ENCODE measurements around the gene MIA2.
"Not testable (repeated sequence)": the region's sequence is repeated elsewhere in the genome, so short reads cannot be mapped to it uniquely, and the experiment has no call there.

MIA2 gene

DNA sequence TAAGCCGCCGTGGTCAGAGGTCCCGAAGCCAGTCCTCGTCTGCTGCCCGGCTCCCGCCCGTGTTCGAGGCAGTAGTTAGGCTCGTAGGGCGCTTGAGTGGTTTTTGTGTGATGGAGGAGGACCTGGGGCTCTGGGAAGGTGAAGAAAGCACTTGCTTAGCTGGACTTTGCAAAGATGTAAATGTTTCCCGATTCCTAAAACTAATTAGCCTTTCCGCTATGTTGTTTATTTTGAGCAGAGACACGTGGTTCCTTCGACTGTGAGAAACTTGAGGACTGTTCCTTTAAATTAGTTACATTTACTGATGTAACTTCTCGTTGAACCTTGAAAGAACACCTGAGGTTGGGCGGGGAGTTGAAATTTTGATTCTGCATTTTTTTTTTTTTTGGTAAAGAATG, 33.9 kb downstream of the MIA2 start:
- peak; percentile 33 for DNase-seq (ENCODE audit: low spot score)

DNA sequence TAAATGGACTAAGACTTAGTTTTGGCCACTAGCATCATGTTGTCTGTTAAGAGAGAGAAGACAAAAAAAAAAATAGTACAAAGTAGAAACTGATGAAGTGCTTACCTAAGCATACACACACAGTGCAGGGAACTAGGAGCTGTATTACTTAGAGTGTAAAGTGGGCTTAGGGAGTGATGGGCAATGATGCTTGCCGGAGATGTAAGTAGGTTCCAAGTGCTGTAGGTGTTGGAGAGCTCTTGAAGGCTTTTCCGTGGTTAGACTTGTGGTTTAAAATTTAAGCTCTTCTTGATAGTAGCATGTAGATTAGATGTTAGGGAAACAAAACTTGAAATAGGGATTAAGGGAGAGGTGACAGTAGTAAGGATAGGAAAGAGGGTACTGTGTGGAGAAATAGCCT, 34.7 kb downstream of the MIA2 start:
- DNase-seq (ENCODE audit: low spot score), result no peak

DNA sequence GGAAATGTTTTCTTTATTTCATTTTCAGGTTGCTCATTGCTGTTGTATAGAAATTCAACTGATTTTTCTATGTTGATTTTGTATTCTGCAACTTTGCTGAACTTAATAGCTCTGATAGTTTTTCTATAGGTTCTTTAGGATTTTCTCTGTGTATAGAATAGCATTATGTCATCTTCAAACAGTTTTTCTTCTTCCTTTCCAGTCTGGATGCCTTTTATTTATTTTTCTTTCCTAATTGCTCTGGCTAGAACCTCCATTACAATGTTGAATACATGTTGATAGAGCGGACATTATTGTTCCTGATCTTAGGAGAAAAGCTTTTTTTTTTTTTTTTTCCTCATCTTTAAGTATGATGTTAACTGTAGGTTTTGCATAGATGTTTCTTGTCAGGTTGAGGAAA, 39.2 kb downstream of the MIA2 start:
- DNase-seq (ENCODE audit: low spot score), result no peak

DNA sequence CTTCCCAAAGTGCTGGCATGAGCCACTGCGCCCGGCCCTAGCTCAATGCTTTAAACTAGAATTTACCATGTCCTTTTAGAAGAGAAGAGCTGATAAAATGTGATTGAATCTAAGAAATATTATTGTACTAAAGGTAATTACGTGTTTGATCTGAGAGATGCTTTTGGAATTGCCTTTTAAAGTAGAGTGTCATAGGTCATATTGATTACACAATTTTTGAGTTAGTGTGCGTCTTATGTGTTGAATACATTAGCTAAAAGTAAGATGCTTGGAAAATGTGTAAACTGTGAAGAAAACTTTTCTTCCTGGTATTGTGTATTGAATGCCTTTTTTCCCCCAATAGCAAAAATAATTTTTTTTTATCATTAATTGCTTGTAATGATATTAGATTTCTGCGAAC, 41.7 kb downstream of the MIA2 start:
- DNase-seq (ENCODE audit: low spot score), result no peak

DNA sequence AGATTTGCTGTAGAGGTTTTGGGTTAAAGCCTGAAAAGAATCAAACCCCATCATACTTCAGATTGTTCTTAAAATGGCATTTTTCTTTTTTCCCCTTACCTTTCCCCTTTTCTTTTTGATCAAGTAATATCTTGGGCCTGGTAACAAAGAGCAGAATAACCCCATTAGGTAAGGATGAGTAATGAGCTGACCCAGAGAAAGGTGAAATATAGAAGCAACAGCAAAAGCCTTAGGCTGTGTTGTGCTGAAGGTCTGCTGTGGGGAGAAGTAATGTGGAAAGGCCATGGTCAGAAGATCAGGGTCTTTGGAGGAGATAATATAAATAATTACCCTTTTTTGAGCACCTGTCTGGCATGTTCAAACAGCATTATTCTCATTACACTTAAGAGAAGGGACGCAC, 42.3 kb downstream of the MIA2 start:
- DNase-seq (ENCODE audit: low spot score), result no peak

DNA sequence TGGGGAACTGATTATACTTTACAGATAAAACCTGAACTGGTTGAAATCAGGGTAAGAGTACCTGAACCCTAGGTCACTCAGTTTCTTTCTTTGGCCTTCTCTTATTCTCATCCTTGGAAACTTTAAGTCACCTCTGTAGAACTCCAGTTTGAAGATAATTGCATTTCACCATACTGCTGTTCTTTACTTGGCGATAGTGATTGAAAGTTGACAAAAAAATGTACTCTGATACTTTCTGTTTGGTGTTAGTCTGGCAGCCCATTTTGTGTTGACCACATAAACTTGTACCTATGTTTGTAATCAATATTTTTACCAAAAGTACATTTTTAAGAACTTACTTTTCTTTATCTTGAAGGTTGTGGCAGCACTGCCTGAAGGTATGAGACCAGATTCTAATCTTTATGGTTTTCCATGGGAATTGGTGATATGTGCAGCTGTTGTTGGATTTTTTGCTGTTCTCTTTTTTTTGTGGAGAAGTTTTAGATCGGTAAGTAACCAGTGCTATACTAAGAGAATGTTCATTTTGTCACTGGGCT, 42.9 kb downstream of the MIA2 start:
- no peak for DNase-seq (ENCODE audit: low spot score)

DNA sequence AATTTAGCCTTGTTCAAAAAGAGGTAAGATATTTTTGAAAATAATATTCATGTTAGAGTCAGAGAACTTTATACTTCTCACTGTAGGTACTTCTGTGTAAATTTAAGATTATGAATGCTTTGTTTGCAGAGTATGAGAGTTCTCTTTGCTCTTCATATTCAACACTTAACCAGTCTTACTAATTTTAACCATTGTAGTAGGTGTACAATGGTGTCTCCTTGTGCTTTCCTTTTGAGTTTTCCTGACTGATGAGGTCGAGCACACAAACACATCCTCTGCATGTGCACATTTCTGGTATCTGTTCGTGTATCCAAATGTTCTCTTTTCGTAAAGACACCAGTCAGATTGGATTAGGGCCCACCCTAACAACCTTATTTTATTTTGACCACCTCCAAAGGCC, 45.8 kb downstream of the MIA2 start:
- DNase-seq (ENCODE audit: low spot score), result no peak

DNA sequence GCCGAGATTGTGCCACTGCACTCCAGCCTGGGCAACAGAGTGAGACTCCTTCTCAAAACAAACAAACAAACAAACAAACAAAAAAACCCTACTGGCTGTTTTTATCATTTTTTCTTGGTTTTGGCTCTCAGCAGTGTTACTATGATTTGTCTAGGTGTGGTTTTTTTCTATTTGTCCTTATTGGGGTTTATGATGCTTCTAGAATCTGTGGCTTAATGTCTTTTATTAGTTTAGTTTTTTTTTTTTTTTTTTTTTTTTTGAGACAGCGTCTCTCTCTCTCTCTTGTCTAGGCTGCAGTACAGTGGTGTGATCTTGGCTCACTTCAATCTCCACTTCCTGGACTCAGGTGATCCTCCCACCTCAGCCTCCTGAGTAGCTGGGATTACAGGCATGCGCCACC, 47.0 kb downstream of the MIA2 start:
- not testable (repeated sequence) for DNase-seq (ENCODE audit: low spot score)

DNA sequence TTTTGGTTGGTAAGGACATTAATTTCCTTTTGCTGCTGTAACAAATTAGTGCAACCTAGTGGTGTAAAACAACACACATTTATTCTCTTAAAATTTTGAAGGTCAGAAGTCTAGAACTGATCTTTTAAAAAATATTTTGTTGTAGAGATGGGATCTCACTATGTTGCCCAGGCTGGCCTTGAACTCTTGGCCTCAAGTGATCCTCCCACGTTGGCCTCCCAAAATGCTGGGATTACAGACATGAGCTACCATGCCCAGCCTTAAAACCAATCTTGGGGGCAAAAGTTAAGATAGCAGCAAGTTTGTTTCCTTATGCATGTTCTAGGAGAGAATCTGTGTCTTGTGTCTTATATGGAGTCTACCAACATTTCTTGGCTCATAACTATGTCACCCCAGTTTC, 55.8 kb downstream of the MIA2 start:
- no peak for DNase-seq (ENCODE audit: low spot score)

DNA sequence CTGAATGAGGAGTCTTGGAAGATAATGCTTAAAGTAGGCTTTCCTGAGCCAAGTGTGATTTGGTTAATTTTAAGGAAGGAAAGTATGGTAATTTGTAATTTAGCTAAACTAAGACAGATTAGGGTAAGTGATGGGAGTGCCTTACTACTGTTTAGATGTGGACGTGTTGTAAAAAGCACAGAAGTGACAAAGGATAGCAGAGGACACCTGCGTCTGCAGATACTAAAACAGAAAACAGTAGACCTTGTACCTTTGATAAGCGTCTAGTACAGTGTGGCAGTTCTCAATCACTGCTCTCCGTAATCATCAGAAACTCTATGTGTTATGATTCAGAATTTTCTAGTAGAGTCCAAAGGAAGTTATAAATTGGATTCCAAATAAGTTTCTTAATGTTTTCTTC, 58.0 kb downstream of the MIA2 start:
- DNase-seq (ENCODE audit: low spot score), result no peak

DNA sequence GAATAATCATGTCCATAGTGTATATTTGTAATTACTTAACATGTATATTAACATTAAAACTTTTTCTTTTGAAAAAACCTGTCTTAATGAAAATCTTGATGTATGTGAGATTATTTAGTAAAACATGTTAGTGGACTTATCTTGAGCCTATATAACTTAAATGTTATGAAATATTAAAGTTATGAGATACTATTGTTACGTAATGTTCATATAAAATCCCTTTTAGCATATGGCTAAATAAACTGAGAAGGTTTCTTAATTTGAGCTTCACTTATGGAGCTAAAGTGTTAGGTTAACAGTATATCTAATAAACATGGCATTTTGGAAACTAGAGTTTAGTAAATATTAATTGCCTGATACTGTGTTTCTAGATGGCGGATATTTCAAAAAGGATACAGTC, 59.9 kb downstream of the MIA2 start:
- DNase-seq (ENCODE audit: low spot score), result no peak

DNA sequence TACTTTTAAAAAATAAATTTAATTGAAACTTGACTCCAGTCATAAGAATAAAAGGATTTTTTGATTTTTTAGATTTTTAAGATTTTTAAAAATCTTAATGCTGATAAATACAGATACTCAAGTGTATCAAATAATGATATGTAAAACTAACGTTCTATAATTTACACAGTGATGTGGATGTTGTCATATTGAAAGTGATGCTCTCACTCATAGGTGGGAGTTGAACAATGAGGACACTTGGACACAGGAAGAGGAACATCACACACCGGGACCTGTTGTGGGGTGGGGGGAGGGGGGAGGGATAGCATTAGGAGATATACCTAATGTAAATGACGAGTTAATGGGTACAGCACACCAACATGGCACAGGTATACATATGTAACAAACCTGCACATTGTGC, 66.7 kb downstream of the MIA2 start:
- not testable (repeated sequence) for DNase-seq (ENCODE audit: low spot score)

DNA sequence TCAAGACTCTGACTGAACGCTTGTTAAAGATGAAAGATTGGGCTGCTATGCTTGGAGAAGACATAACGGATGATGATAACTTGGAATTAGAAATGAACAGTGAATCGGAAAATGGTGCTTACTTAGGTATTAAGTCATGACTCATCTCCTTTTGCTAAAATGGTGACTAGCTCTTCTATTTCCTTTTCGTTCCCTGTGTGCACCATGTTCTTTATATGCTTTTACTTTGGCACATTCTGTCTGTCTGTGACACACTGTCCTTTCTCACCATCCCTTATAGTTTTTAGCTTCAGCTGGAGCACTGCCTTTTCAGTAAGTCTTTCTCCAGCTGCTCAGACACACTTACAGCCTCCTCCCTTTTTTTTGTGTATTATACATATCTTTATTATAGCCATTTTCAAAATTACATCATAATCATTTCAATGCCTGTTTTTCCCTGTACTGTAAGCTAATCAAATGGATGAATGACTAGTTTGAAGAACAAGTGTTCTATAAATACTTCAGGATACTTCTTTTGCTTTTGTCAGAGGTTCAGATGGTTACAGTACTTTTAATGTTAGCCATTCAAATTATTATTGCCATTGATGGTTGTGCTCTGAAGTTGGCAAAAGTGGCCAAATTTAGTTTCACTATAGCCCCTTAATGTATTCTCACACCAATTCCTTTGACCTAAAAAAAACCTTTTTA, 68.6 kb downstream of the MIA2 start:
- DNase-seq (ENCODE audit: low spot score), result no peak

DNA sequence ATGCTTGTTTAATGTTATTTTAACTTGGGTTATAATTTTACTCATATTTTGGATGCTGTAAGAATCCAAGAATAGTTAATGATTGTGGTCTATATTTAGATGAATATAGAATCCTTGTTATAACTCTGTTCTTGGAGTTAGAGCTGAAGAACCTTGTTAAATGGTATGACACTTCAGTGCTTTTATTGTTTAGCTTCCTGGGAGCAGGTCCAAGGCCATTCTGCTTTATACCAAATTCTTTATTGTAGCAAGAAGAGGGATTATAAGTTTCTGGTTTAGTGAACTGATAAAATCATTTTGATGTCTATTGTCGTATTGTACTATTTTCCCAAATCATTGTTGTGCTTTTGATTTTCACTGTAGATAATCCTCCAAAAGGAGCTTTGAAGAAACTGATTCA, 69.4 kb downstream of the MIA2 start:
- DNase-seq (ENCODE audit: low spot score), result no peak

DNA sequence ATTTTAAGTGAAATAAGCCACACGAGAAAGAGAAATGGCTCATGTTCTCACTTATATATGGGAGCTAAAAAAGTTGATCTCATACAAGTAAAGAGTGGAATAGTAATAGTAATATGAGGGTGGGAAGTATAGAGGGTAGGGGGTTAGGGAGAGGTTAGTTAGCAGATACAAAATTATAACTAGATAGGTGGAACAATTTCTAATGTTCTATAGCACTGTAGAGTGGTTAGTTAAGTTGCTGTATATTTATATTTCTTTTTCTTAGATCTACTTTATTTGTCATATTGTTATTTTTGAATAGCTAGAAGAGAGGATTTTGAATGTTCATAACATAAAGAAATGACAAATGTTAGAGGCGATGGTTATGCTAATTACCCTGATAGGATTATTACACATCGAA, 74.1 kb downstream of the MIA2 start:
- DNase-seq (ENCODE audit: low spot score), result no peak

DNA sequence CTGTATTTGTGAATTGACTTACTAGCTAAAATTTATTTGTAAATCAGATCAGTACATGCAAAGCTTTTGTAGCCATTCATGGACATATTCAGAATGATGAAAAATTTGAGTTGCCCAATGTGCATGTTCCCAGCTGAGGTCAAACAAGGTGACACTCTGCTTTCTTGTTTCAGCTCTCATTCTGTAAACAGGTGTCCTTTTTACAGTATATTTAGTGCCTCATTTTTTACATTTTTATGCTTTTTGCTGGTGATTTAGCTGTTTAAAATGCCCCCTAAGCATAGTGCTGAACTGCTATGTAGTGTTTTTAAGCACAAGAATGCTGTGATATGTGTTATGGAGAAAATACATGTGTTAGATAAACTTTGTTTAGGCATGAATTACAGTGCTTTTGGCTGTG, 76.3 kb downstream of the MIA2 start:
- no peak for DNase-seq (ENCODE audit: low spot score)

DNA sequence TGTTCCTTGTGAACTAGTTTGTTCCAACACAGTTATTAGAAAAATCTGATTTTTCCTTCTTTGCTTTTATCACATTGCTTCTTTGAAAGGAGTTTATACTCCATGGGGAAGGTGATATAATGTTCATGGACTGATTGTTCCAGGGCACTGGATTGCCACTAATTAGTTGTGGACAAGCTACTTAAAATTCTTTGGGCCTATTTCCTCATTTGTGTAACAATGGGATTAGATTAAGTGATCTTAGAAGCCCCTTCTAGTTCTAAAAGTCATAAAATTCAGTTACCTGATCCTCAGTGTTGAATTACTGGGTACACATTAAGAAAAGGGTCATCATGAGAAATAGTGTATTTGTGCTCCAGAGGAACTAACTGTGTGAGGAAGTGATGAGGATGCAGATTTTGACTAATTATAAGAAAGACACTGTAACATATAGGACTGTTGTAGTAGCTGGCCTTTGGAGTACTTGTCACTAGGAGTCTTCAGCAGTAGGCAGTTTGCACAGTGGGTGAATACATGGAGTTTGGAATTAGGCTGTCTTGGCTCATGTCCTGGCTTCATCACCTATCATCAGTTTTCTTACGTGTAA, 82.2 kb downstream of the MIA2 start:
- no peak for DNase-seq (ENCODE audit: low spot score)

DNA sequence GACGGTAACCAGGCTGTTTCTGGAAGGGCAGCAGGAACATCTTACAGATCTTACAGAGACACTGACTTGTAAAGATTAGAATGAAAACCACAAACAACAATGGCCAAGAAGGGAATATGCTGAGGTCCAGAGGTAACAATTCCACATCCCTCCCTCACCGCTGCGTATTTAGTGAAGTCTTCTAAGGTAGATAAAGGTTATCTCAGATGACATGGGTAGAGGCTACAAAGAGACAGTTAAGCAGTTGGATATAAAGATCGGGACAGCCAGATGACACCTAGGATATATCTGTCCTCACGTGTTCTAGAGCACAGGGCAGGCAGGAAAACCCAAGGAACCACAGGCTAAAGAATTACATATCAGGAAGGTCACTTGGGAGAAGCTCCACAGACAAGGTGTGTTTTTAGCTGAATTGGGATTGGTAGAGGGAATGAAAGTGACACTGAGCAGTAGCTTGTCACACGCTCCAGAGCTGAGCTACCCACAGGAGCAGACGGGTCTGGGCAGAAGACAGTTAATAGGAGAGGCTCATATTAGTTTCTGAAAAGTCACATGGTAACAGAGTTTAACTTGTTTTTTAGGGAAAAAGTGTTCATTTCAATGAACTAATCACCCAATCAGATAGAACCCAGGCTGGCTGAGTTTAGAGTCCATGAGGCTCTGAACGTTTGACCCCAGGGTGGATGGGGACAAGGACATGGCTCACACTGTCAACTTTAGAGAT, 83.3 kb downstream of the MIA2 start:
- DNase-seq (ENCODE audit: low spot score), result no peak

DNA sequence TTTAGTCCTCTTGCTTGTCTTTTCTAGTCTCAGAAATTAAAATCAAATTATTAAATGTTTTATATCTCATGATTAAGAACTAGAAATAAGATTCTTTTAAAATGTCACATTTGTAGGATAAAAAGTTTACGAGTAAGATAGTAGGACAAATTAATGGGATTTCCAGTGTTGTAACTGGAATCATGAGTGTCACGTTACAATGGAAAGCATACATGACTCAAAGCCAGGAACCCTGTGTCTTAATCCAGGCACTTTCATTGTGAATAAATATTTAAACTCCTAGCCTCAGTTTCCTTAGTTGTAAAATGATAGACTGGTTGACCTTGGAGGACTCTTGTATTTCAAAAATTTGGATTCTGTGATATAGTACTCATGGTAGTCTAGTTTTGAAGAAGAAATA, 84.9 kb downstream of the MIA2 start:
- DNase-seq (ENCODE audit: low spot score), result no peak

DNA sequence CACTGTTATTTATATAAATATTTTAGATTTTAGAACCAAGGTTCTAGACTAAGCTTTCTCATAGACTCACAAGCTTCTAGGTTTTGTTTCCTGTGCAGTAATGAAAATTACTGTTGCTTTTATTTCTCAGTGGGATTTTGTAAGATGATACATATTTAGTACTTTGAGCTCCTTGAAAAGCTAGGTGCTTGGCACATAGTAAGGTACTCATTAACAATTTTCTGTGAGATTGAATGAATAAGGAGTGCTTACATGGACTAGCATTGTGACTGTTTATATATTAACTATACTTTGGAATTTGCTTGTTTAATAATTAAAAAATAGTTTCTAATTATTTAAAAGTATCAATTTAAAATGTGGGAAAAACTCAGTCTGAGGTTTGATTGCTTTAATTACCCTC, 85.7 kb downstream of the MIA2 start:
- no peak for DNase-seq (ENCODE audit: low spot score)

DNA sequence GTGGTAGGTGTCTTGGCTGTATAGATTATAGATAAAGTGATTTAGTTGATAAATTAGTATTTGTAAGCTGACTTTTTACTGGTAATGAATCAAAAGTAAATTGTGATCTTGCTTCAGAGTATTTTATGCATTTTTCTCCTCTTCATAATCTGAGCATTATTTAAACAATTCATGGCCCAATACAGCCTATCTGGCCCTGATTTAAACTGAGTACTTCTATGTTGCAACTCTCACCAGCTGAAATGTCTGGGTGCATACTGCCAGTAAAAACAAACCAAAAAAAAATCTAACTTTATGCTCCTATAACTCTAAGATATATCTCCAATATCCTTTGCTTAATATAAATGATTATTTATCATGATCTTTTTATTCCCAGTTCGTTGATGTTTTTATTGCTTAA, 86.6 kb downstream of the MIA2 start:
- DNase-seq (ENCODE audit: low spot score), result no peak

DNA sequence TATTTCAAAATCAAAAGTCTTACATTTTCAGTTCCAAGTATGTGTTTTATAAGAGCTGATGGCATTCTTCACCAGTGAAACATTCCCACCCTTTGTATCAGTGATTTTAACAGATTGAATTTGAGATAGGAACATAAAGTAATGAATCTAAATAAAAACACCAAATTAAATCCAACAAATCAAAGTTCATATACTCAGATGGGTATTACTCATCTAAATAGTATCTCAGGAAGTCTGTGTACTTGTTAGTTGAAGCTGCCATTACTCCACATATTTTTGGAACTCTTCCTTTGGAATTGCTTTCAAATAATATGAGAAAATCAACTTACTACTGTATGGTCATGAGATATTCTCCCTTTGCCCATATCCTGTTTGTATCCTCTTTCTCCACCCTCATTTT, 89.1 kb downstream of the MIA2 start:
- DNase-seq (ENCODE audit: low spot score), result no peak

DNA sequence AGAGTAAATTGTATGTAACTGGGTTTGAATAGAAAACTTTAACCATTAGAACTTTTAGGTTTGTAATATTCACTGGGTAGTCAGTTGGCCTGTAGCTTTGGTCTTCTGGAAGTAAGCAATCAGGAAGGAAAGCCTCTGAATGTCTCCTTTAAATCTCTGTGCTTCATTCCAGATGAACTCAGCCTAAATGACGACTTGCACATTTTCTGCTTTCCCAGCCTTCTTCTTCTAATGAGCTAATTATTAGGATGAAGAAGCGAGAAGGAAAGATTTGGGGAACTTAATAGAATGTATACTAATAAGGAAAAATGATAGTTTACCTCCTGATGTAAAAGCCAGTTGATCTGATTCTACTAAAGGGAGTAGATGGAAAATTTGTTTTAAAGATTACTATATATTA, 90.4 kb downstream of the MIA2 start:
- no peak for DNase-seq (ENCODE audit: low spot score)

DNA sequence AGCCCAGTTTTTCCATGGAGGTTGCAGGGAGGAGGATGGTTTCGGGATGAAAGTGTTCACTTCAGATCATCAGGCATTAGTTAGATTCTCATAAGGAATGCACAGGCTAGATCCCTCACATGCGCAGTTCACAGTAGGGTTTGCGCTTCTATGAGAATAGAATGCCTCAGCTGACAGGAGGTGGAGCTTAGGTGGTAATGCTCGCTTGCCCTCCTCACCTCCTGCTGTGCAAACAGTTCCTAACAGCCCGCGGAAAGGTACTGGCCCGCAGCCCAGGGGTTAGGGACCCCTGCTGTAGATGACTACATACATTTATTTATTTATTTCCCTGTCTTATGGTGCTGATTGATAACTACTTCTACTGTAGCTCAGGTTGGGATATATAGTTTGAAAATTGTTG, 105.3 kb downstream of the MIA2 start:
- no peak for DNase-seq (ENCODE audit: low spot score)

All from CD4-positive, alpha-beta T cell treated with Interleukin-2 at 100 ng/mL for 4 hours (primary cell).